Activated CD4-positive, CD25-positive, alpha-beta regulatory T cell treated with anti-CD3 and anti-CD28 coated beads, Interleukin-2, amount 50 U/mL, for 24 hours (primary cell): Measurements from ENCODE around the gene USP5.

Experiments
- ATAC-seq, 2 donors: fragments of 150-1000 bp; cut with Tn5 transposase; one replicate each; pipeline ENCODE4 v1.10.0; 2021; ENCODE audit warnings: mild to moderate bottlenecking in 1 of 2, moderate library complexity in 1 of 2

Gene USP5

GRCh38 chr12:6915789-6916285 lies 63.9 kb downstream of the USP5 start:
- ATAC-seq: no peak
